Smooth muscle cell (in vitro differentiated cells): Measurements from ENCODE around the gene TMTC1. TPM values are rescaled to one million over a fixed set of nuclear protein-coding genes. Genes with fewer than 3 reads are reported as not detected.

Experiments
- DNase-seq: peaks from one replicate; lab custom pipeline; 2025; ENCODE audit not compliant: unreplicated experiment; lab: John Stamatoyannopoulos, UW
- H2AFZ ChIP-seq: fragments of 200-600 bp; sonication (generic); 2 replicates; pipeline ENCODE4 v1.6.0; 2016; ENCODE audit warnings: antibody characterized with exemption, low read depth, mild to moderate bottlenecking
- H3F3A ChIP-seq: fragments of 200-600 bp; sonication (generic); 2 replicates; pipeline ENCODE4 v1.6.0; 2017; ENCODE audit warnings: antibody characterized with exemption, low read depth
- H3K27ac ChIP-seq: fragments of 200-600 bp; sonication (generic); 2 replicates; pipeline ENCODE4 v1.5.1; 2016; ENCODE audit warnings: low read depth, mild to moderate bottlenecking
- H3K27me3 ChIP-seq: fragments of 200-600 bp; sonication (generic); 2 replicates; pipeline ENCODE4 v1.6.1; 2016; ENCODE audit warnings: low read depth, mild to moderate bottlenecking
- H3K36me3 ChIP-seq: fragments of 200-600 bp; sonication (generic); 2 replicates; pipeline ENCODE4 v1.5.1; 2016; ENCODE audit warnings: low read depth
- H3K4me1 ChIP-seq: fragments of 200-600 bp; sonication (generic); 2 replicates; pipeline ENCODE4 v1.5.1; 2016; ENCODE audit warnings: low read depth
- H3K4me2 ChIP-seq: fragments of 200-600 bp; sonication (generic); 2 replicates; pipeline ENCODE4 v1.6.0; 2016; ENCODE audit warnings: mild to moderate bottlenecking
- H3K4me3 ChIP-seq: fragments of 200-600 bp; sonication (generic); 2 replicates; pipeline ENCODE4 v1.5.1; 2016; ENCODE audit warnings: mild to moderate bottlenecking
- H3K79me2 ChIP-seq: fragments of 200-600 bp; sonication (generic); 2 replicates; pipeline ENCODE4 v1.6.0; 2016; ENCODE audit warnings: low read depth, mild to moderate bottlenecking
- H3K9ac ChIP-seq: fragments of 200-600 bp; sonication (generic); 2 replicates; pipeline ENCODE4 v1.6.0; 2016; ENCODE audit warnings: low read depth
- H3K9me3 ChIP-seq: fragments of 200-600 bp; sonication (generic); replicated peaks from 2 replicates; pipeline ENCODE4 v1.5.1; 2016; ENCODE audit warnings: low read depth
- H4K20me1 ChIP-seq: fragments of 200-600 bp; sonication (generic); 2 replicates; pipeline ENCODE4 v1.6.0; 2016; ENCODE audit warnings: low read depth
- WGBS: methylation state at CpG from one replicate; pipeline ENCODE4 v1.1.7; 2016; ENCODE audit warnings: low lambda C conversion rate; 5-methylcytosine and 5-hydroxymethylcytosine counted together
- polyA plus RNA-seq: library from polyadenylated mRNA; unstranded; fragments of >200 nt; fragmentation: Nextera tagmentation; extraction: Ambion mirVana; gene quantifications from 2 replicates; pipeline ENCODE4 v1.2.1, GENCODE V29; 2016
- total RNA-seq: library from RNA; depleted of rRNA; stranded (reverse); fragments of >200 nt; gene quantifications from 2 replicates; pipeline ENCODE4 v1.2.3, GENCODE V29; 2014
- TF ChIP-seq, protein P1 (sequence below): fragments of 200-600 bp; sonication (generic); IDR thresholded peaks from 2 replicates; pipeline ENCODE4 v1.5.1; 2017; ENCODE audit warnings: borderline replicate concordance, mild to moderate bottlenecking, antibody characterized with exemption; ENCODE audit not compliant: insufficient read depth, poor library complexity, severe bottlenecking

The TMTC1 gene
- total and polyA plus RNA-seq, 2 experiments from 2014 or later = 3.5 to 8.7 TPM

- Histone ChIP-seq H3K4me3 (no peak overlapping the region), H3K27me3 (no peaks in the 10 kb centered on the region), H3F3A (no peaks in the 10 kb centered on the region), H3K36me3 (no peaks in the 10 kb centered on the region), H3K27ac (no peak overlapping the region), H3K9me3 (no peaks in the 10 kb centered on the region), H4K20me1 (no peaks in the 10 kb centered on the region), H3K4me1 (no peaks in the 10 kb centered on the region), H2AFZ (no peak overlapping the region), H3K79me2 (no peaks in the 10 kb centered on the region), H3K9ac (no peak overlapping the region), H3K4me2 (no peak overlapping the region)
- no peak for DNase-seq
- WGBS = 65% methylated on average over 2 of the region's 2 CpGs
- TF ChIP-seq, protein P1, sequence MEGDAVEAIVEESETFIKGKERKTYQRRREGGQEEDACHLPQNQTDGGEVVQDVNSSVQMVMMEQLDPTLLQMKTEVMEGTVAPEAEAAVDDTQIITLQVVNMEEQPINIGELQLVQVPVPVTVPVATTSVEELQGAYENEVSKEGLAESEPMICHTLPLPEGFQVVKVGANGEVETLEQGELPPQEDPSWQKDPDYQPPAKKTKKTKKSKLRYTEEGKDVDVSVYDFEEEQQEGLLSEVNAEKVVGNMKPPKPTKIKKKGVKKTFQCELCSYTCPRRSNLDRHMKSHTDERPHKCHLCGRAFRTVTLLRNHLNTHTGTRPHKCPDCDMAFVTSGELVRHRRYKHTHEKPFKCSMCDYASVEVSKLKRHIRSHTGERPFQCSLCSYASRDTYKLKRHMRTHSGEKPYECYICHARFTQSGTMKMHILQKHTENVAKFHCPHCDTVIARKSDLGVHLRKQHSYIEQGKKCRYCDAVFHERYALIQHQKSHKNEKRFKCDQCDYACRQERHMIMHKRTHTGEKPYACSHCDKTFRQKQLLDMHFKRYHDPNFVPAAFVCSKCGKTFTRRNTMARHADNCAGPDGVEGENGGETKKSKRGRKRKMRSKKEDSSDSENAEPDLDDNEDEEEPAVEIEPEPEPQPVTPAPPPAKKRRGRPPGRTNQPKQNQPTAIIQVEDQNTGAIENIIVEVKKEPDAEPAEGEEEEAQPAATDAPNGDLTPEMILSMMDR = no peak
Measured at GRCh38 chr12:29667011-29667410, 116.7 kb downstream of the TMTC1 start.

DNA sequence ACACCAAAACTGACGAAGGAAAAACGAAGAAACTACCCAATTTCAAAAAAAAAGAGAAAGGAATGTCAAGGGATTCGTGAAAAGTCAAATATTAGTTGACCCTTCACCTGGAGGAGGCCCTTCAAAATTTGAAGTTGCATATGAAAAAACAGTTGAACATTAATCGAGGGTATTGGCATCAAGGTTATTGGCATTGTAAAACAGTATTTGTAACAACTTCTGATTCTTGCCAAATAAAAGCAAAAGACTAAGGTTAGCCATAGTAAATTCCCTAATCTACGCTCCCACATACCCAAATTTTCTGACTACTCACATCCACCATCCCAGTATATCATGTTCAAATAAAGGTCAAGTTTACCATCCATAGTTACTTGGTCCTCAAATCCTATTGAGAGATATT lies 118.6 kb downstream of the TMTC1 start:
- no peaks in the 10 kb centered on the region for H3K79me2 ChIP-seq
- WGBS = 93% methylated on average over 5 of the region's 5 CpGs
- no peaks in the 10 kb centered on the region for H3F3A ChIP-seq
- no peaks in the 10 kb centered on the region for H3K27me3 ChIP-seq
- DNase-seq = no peak
- no peaks in the 10 kb centered on the region for H4K20me1 ChIP-seq
- H3K27ac ChIP-seq = no peak overlapping the region
- TF ChIP-seq, protein P1 = no peak
- no peaks in the 10 kb centered on the region for H3K36me3 ChIP-seq
- H2AFZ ChIP-seq = no peak overlapping the region
- H3K4me1 ChIP-seq = no peaks in the 10 kb centered on the region
- H3K9me3 ChIP-seq = no peaks in the 10 kb centered on the region
- H3K4me3 ChIP-seq = no peak overlapping the region
- no peak overlapping the region for H3K4me2 ChIP-seq
- no peak overlapping the region for H3K9ac ChIP-seq

DNA sequence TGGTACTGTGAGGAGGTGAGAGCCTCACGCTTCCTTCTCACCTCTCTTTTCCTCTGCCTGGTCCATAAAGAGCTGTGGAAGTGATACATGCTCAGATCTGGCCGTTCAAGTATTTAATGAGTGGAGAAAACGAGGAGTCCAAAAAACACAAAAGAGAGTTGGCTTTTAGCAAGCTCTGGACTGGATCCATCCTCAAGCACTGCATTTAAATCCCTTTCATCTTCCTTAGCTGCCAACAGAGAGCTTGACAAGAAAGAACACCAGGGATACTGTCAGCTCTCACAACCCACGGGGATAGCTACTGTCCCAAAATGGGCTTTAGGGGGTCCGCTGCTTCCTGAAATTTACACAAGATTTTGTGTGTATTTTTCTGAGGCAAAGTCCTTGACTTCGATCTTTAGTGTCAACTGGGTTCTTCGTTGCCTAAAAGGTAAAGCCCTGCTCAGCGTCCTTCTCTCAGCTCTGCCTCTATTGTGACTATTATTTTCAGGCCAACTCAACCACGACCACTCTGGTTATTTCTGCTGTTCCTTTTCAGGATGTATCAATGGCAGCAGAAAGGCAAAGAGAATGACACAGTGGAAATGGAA lies 120.9 kb downstream of the TMTC1 start:
- 70% methylated on average over 9 of the region's 9 CpGs for WGBS
- no peak overlapping the region for H3K4me2 ChIP-seq
- TF ChIP-seq, protein P1 = no peak

DNA sequence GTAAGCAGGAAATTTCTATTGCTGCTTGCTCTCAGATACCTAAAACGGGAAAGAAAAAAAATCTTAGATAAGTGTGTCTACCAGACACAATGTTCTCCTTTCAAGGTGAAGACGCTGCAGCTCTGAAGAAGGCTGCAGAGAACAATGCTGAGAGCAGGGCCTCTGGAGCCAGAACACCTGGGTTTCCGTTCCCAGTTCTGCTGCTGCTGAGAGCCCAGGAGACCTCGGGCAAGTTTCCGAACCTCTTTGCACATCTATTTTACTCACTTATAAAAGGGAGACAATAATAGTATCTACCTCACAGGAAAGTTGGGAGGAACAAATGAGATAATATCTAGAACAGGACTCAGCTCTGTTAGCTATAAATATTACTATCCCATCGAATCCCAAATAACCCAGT lies 122.9 kb downstream of the TMTC1 start:
- no peaks in the 10 kb centered on the region for H3K79me2 ChIP-seq
- H3K4me1 ChIP-seq = no peaks in the 10 kb centered on the region
- TF ChIP-seq, protein P1 = no peak
- H3K4me3 ChIP-seq = no peak overlapping the region
- no peak overlapping the region for H3K27ac ChIP-seq
- H3F3A ChIP-seq = no peaks in the 10 kb centered on the region
- H4K20me1 ChIP-seq = no peaks in the 10 kb centered on the region
- no peak overlapping the region for H3K9ac ChIP-seq
- no peaks in the 10 kb centered on the region for H3K36me3 ChIP-seq
- H3K27me3 ChIP-seq = no peaks in the 10 kb centered on the region
- DNase-seq = no peak
- H3K4me2 ChIP-seq = no peak overlapping the region
- WGBS = 94% methylated on average over 6 of the region's 6 CpGs
- H3K9me3 ChIP-seq = no peaks in the 10 kb centered on the region
- H2AFZ ChIP-seq = no peak overlapping the region

More for the DNA sequence above, 120.9 kb downstream of the TMTC1 start:
- DNase-seq = no peak
- Histone ChIP-seq H2AFZ (no peak overlapping the region), H3K9ac (no peak overlapping the region), H3K79me2 (no peaks in the 10 kb centered on the region), H3K4me1 (no peaks in the 10 kb centered on the region), H3K4me3 (no peak overlapping the region), H3K27ac (no peak overlapping the region), H4K20me1 (no peaks in the 10 kb centered on the region), H3K9me3 (no peaks in the 10 kb centered on the region), H3K27me3 (no peaks in the 10 kb centered on the region), H3F3A (no peaks in the 10 kb centered on the region), H3K36me3 (no peaks in the 10 kb centered on the region)
